ENCODE measurements around the gene PDE1A. TPM values are rescaled to one million over a fixed set of nuclear protein-coding genes. Genes with fewer than 3 reads are reported as not detected.

The PDE1A gene
- total and polyA plus RNA-seq, 2 experiments from 2014 or later = 1.0 to 4.7 TPM

DNA sequence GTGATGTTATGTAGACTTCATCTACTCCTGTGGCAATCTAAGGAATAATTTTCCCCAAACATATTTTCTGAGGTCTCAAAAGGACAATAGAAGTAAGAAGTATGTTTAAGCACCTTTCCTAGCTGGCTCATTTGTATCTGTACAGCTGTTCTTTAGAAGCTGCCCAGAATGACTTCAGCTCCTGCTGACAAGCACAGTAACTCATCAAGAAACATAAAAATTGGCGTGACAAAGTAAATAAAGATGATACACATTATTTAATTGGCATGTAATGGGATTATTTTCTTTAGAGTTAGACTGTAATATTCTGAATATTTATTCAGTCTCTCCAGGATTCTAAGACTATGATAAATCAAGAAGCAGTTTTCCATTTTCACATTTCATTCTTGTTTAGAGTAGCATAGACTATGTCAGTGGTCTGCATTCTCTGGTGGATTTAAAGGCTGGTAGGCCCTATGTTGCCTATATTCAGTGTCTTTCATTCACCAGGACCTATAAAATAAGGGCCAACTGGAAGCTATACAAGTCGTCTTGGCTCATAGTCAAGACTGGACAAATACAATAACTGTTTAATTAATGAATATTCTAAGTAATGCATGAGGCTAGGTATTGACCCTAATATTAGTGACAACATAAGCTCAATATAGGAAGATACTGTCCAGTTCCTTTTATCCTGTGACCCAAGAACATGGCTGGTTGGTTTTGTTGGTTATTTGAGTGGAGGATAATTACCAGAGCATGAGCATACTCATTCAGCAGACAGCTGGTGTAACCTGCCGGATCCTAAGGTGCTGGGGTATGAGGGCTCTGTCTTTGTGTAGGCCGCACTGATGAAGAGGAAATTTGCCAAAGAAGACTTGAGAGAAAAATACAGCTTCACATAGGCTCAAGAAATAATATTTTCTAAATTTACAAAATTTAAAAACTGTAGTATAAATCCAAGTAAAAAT is 107.0 kb downstream of the PDE1A start:
- Histone ChIP-seq H3K9me2 (replicated peaks; ENCODE audit: insufficient read depth) (no peaks in the 10 kb centered on the region), H2AFZ (no peak overlapping the region), H4K20me1 (ENCODE audit: insufficient read depth, poor library complexity, severe bottlenecking) (no peaks in the 10 kb centered on the region), H3K4me2 (no peak overlapping the region), H3K9me3 (ENCODE audit: low read depth) (no peaks in the 10 kb centered on the region), H3K4me3 (no peak overlapping the region), H3K27ac (no peak overlapping the region), H3K4me1 (ENCODE audit: insufficient read depth) (no peaks in the 10 kb centered on the region), H3K79me2 (no peaks in the 10 kb centered on the region), H3K27me3 (no peaks in the 10 kb centered on the region), H3K36me3 (replicated peaks; ENCODE audit: insufficient read depth, low read depth) (no peaks in the 10 kb centered on the region)
- TF ChIP-seq EZH2phosphoT487 (IDR thresholded peaks at IDR 0.05; ENCODE audit: low read depth, severe bottlenecking, unreplicated experiment) (no peak), EZH2 (IDR thresholded peaks at IDR 0.05; ENCODE audit: borderline replicate concordance) (no peak)
- TF ChIP-seq, protein P1, sequence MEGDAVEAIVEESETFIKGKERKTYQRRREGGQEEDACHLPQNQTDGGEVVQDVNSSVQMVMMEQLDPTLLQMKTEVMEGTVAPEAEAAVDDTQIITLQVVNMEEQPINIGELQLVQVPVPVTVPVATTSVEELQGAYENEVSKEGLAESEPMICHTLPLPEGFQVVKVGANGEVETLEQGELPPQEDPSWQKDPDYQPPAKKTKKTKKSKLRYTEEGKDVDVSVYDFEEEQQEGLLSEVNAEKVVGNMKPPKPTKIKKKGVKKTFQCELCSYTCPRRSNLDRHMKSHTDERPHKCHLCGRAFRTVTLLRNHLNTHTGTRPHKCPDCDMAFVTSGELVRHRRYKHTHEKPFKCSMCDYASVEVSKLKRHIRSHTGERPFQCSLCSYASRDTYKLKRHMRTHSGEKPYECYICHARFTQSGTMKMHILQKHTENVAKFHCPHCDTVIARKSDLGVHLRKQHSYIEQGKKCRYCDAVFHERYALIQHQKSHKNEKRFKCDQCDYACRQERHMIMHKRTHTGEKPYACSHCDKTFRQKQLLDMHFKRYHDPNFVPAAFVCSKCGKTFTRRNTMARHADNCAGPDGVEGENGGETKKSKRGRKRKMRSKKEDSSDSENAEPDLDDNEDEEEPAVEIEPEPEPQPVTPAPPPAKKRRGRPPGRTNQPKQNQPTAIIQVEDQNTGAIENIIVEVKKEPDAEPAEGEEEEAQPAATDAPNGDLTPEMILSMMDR (IDR thresholded peaks at IDR 0.05; ENCODE audit: poor library complexity) = no peak
- DNase-seq (ENCODE audit: low spot score) = no peak
- WGBS (ENCODE audit: low lambda C conversion rate, missing lambda C conversion rate) = 90% methylated on average over 4 of the region's 4 CpGs

DNA sequence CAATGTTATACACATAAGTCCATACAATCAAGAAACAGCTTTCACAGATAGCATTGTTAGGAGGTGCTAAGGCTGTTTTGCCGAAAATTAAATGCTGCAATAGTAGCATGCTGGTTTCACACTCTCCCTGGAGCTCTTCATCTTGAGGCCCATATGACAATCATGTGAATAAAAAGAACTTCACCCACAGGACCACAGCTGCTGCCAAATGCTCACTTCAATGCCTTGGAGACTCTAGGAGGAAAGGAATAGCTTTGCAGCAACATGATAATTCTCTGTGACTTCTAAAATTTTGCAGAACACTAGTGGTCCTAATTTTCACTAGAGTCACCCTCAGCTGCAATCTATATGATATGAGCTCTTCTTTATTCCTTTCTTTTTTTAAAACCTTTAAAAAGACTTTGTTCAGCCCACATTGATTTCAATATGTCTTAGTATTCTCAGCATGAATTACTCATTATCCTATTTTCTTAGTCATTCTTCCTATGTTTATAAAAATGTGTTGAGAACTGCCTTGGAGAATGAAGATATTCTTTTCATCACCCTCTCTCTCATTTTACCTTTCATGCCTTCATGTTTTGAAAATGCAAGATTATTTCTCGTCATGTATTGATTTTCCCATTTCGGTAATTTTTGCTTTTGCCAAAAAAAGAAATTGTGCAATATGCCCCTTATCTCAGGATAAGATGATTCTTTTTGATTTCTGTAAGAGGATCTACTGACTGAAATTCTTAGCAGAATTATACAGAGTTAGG is 108.2 kb downstream of the PDE1A start:
- no peaks in the 10 kb centered on the region for H3K9me3 ChIP-seq (ENCODE audit: low read depth)
- H3K4me2 ChIP-seq = no peak overlapping the region
- no peaks in the 10 kb centered on the region for H4K20me1 ChIP-seq (ENCODE audit: insufficient read depth, poor library complexity, severe bottlenecking)
- H3K27ac ChIP-seq = no peak overlapping the region
- no peaks in the 10 kb centered on the region for H3K4me1 ChIP-seq (ENCODE audit: insufficient read depth)
- H3K27me3 ChIP-seq = no peaks in the 10 kb centered on the region
- H3K36me3 ChIP-seq (replicated peaks; ENCODE audit: insufficient read depth, low read depth) = no peaks in the 10 kb centered on the region
- no peak overlapping the region for H3K4me3 ChIP-seq
- WGBS (ENCODE audit: low lambda C conversion rate, missing lambda C conversion rate) = 88% methylated on average over 3 of the region's 3 CpGs
- DNase-seq (ENCODE audit: low spot score) = no peak
- no peaks in the 10 kb centered on the region for H3K9me2 ChIP-seq (replicated peaks; ENCODE audit: insufficient read depth)
- no peak overlapping the region for H2AFZ ChIP-seq
- TF ChIP-seq EZH2 (IDR thresholded peaks at IDR 0.05; ENCODE audit: borderline replicate concordance) = no peak
- TF ChIP-seq EZH2phosphoT487 (IDR thresholded peaks at IDR 0.05; ENCODE audit: low read depth, severe bottlenecking, unreplicated experiment) = no peak
- TF ChIP-seq, protein P1 (IDR thresholded peaks at IDR 0.05; ENCODE audit: poor library complexity) = no peak
- no peaks in the 10 kb centered on the region for H3K79me2 ChIP-seq

DNA sequence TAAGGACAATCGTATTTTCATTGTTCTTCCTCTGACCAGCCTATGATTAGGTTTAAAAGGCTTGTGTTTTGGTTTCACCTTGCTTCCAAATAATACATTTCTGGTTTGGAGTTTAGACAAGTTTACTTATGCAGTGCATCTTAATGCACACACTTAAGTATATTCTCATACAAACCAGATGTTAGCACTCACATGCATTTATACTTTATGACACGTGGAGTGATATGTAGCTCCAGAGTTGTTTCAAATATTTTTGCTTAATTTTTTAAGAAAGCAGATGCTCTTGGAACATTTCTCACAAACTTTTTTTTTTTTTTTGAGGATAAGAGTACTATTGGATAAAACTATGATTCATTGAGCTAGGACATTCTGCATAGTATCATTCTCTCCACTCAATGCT is 109.9 kb downstream of the PDE1A start:
- Histone ChIP-seq H3K9me2 (replicated peaks; ENCODE audit: insufficient read depth) (no peaks in the 10 kb centered on the region), H3K4me1 (ENCODE audit: insufficient read depth) (no peaks in the 10 kb centered on the region), H3K79me2 (no peaks in the 10 kb centered on the region), H3K4me3 (no peak overlapping the region), H3K36me3 (replicated peaks; ENCODE audit: insufficient read depth, low read depth) (no peaks in the 10 kb centered on the region), H3K27ac (no peak overlapping the region), H3K4me2 (no peak overlapping the region), H3K27me3 (no peaks in the 10 kb centered on the region), H3K9me3 (ENCODE audit: low read depth) (no peaks in the 10 kb centered on the region), H4K20me1 (ENCODE audit: insufficient read depth, poor library complexity, severe bottlenecking) (no peaks in the 10 kb centered on the region), H2AFZ (no peak overlapping the region)
- TF ChIP-seq, protein P1 (IDR thresholded peaks at IDR 0.05; ENCODE audit: poor library complexity) = no peak
- TF ChIP-seq EZH2 (IDR thresholded peaks at IDR 0.05; ENCODE audit: borderline replicate concordance) (no peak), EZH2phosphoT487 (IDR thresholded peaks at IDR 0.05; ENCODE audit: low read depth, severe bottlenecking, unreplicated experiment) (no peak)
- WGBS (ENCODE audit: low lambda C conversion rate, missing lambda C conversion rate) = 71% methylated on average over 2 of the region's 2 CpGs
- no peak for DNase-seq (ENCODE audit: low spot score)
